Large intestine (tissue), 1 donor: ENCODE data around the gene BORA. TPM values are rescaled to one million over a fixed set of nuclear protein-coding genes. Genes with fewer than 3 reads are reported as not detected.

ENCODE experiments used
- polyA plus RNA-seq: library from polyadenylated mRNA; unstranded; fragments of 120-200 nt; gene quantifications from one replicate; pipeline ENCODE4 v1.2.1, GENCODE V29; 2013

The BORA gene
- polyA plus RNA-seq, 1 donor: 6.0 TPM

Other genes with a start within 250 kb of the BORA start
- gene MZT1, start 294 bp upstream of the BORA start, polyA plus RNA-seq: 13.0 TPM
- gene DIS3, start 54.0 kb downstream of the BORA start, polyA plus RNA-seq: 22.8 TPM
- gene PIBF1, start 54.2 kb downstream of the BORA start, polyA plus RNA-seq: 18.4 TPM